ENCODE data around the gene ISOC2. TPM values are rescaled to one million over a fixed set of nuclear protein-coding genes. Genes with fewer than 3 reads are reported as not detected.

Gene ISOC2
- total RNA-seq, 4 donors from 2014 or later = 71.1 to 142 (median 97.6) TPM

- Histone ChIP-seq H3K27ac (no peak within 1 kb of the TSS), H3K9me3 (no peaks in the 10 kb centered on the region), H3K36me3 (no peaks in the 10 kb centered on the region), H3K4me3 (no peak within 1 kb of the TSS), H3K27me3 (peaks cover 81% of the 10 kb centered on the region), H3K4me1 (peaks cover 0 to 24% (median 3%) of the 10 kb centered on the region in 4 donors)
- in situ Hi-C loops (cut with MboI; ENCODE audit: low pct_ligation_motif_present in 1 of 4, low pct_unique_long_range_greater_than_20kb in 1 of 4, low sequenced_read_pairs in 3 of 4) = no loop called here
- TF ChIP-seq POLR2A (IDR thresholded peaks at IDR 0.05) (no peak), EP300 (IDR thresholded peaks at IDR 0.05; ENCODE audit: low read depth) (no peak), POLR2AphosphoS5 (IDR thresholded peaks at IDR 0.05) (no peak), CTCF (IDR thresholded peaks at IDR 0.05) (no peak)
- 2 to 7% methylated on average over 28 to 43 of the region's 43 CpGs for WGBS, 2 donors (ENCODE audit: low coverage in 1 of 2)
- intact Hi-C loops (cut with DNase I; ENCODE audit: low total_unique reads) = no loop called here
- no peak for DNase-seq
Measured at GRCh38 chr19:55443045-55443823, 18.2 kb downstream of the ISOC2 start, which contains the start of gene SHISA7. Gene SHISA7 (minus strand): TSS chr19:55443300. CDS start chr19:55442863, 437 bp downstream.

GRCh38 chr19:55442372-55442961 is 19.0 kb downstream of the ISOC2 start:
- Histone ChIP-seq H3K4me1 (peaks cover 0 to 24% (median 3%) of the 10 kb centered on the region in 4 donors), H3K4me3 (no peak overlapping the region), H3K36me3 (no peaks in the 10 kb centered on the region), H3K27ac (no peak overlapping the region), H3K9me3 (no peaks in the 10 kb centered on the region), H3K27me3 (peaks cover 89% of the 10 kb centered on the region)
- intact Hi-C loops (cut with DNase I; ENCODE audit: low total_unique reads) (no loop called here), in situ Hi-C loops (cut with MboI; ENCODE audit: low pct_ligation_motif_present in 1 of 4, low pct_unique_long_range_greater_than_20kb in 1 of 4, low sequenced_read_pairs in 3 of 4) (no loop called here)
- WGBS, 2 donors (ENCODE audit: low coverage in 1 of 2) = 5 to 20% methylated on average over 2 to 16 of the region's 72 CpGs
- no peak for DNase-seq
- TF ChIP-seq POLR2AphosphoS5 (IDR thresholded peaks at IDR 0.05) (no peak), POLR2A (IDR thresholded peaks at IDR 0.05) (no peak), CTCF (IDR thresholded peaks at IDR 0.05) (no peak), EP300 (IDR thresholded peaks at IDR 0.05; ENCODE audit: low read depth) (no peak)

GRCh38 chr19:55441692-55442321 is 19.6 kb downstream of the ISOC2 start:
- WGBS, 2 donors (ENCODE audit: low coverage in 1 of 2) = 0 to 2% methylated on average over 3 to 31 of the region's 39 CpGs
- DNase-seq = no peak
- H3K9me3 ChIP-seq = no peaks in the 10 kb centered on the region
- no peak overlapping the region for H3K4me3 ChIP-seq
- in situ Hi-C loops (cut with MboI; ENCODE audit: low pct_ligation_motif_present in 1 of 4, low pct_unique_long_range_greater_than_20kb in 1 of 4, low sequenced_read_pairs in 3 of 4) (no loop called here), intact Hi-C loops (cut with DNase I; ENCODE audit: low total_unique reads) (no loop called here)
- peaks cover 0 to 24% (median 3%) of the 10 kb centered on the region in 4 donors for H3K4me1 ChIP-seq
- H3K36me3 ChIP-seq = no peaks in the 10 kb centered on the region
- TF ChIP-seq EP300 (IDR thresholded peaks at IDR 0.05; ENCODE audit: low read depth) = no peak
- no peak for TF ChIP-seq CTCF (IDR thresholded peaks at IDR 0.05)
- TF ChIP-seq POLR2A (IDR thresholded peaks at IDR 0.05) = no peak
- no peak for TF ChIP-seq POLR2AphosphoS5 (IDR thresholded peaks at IDR 0.05)
- no peak overlapping the region for H3K27ac ChIP-seq
- peaks cover 95% of the 10 kb centered on the region for H3K27me3 ChIP-seq

GRCh38 chr19:55441319-55441691 is 20.1 kb downstream of the ISOC2 start:
- no peak for TF ChIP-seq POLR2AphosphoS5 (IDR thresholded peaks at IDR 0.05)
- no peak for TF ChIP-seq CTCF (IDR thresholded peaks at IDR 0.05)
- TF ChIP-seq EP300 (IDR thresholded peaks at IDR 0.05; ENCODE audit: low read depth) = no peak
- no peak for TF ChIP-seq POLR2A (IDR thresholded peaks at IDR 0.05)
- H3K27me3 ChIP-seq = peaks cover 96% of the 10 kb centered on the region
- no peaks in the 10 kb centered on the region for H3K36me3 ChIP-seq
- peaks cover 0 to 24% (median 3%) of the 10 kb centered on the region in 4 donors for H3K4me1 ChIP-seq
- H3K27ac ChIP-seq = no peak overlapping the region
- no peaks in the 10 kb centered on the region for H3K9me3 ChIP-seq
- H3K4me3 ChIP-seq = no peak overlapping the region
- WGBS, 2 donors (ENCODE audit: low coverage in 1 of 2) = 4 to 9% methylated on average over 8 to 21 of the region's 21 CpGs
- DNase-seq = no peak
- intact Hi-C loops (cut with DNase I; ENCODE audit: low total_unique reads) = no loop called here
- in situ Hi-C loops (cut with MboI; ENCODE audit: low pct_ligation_motif_present in 1 of 4, low pct_unique_long_range_greater_than_20kb in 1 of 4, low sequenced_read_pairs in 3 of 4) = no loop called here

All from transverse colon (tissue), 4 donors.